Measurements from ENCODE around the gene PARP3. TPM values are rescaled to one million over a fixed set of nuclear protein-coding genes. Genes with fewer than 3 reads are reported as not detected.

PARP3 gene
- total and polyA plus RNA-seq, 10 of the 15 experiments (the other 5 are each of a cell fraction or from before 2014, with no cell fraction given): 2.1 to 31.2 (median 19.5) TPM

GRCh38 chr3:51995346-51996163, 53.4 kb downstream of the PARP3 start, which contains the start of gene RPL29 (continued):
- TF ChIP-seq NKRF (conservative IDR thresholded peaks at IDR 0.05): peak; percentile 36; the same call in 1 of the 2 replicates
- TF ChIP-seq TARDBP (IDR thresholded peaks at IDR 0.05; ENCODE audit: borderline replicate concordance): peak; percentile 87
- no peak for TF ChIP-seq KLF5 (IDR thresholded peaks at IDR 0.05; ENCODE audit: partially characterized antibody)
- peak in 1 of 2 experiments; percentile 67; a peak in 2 of 3 replicates for TF ChIP-seq EGR1 (IDR thresholded peaks at IDR 0.05; ENCODE audit: borderline replicate concordance in 1 of 2, low read depth in 2 of 2, low read length in 2 of 2)
- peak; percentile 66; the same call in 1 of the 2 replicates for TF ChIP-seq ESRRA (IDR thresholded peaks at IDR 0.05; ENCODE audit: low read length)
- TF ChIP-seq MYC (IDR thresholded peaks at IDR 0.05; ENCODE audit: insufficient read depth, insufficient read length, insufficient replicate concordance, low read length, severe bottlenecking): peak; percentile 98
- peak; percentile 99 for TF ChIP-seq RBBP5 (conservative IDR thresholded peaks at IDR 0.05)
- TF ChIP-seq DPF2 (IDR thresholded peaks at IDR 0.05): no peak; the same call in none of the 2 replicates
- peak; percentile 60; the same call in 1 of the 2 replicates for TF ChIP-seq SIN3A (IDR thresholded peaks at IDR 0.05; ENCODE audit: low read depth, low read length)
- TF ChIP-seq PKNOX1 (IDR thresholded peaks at IDR 0.05): peak; percentile 74
- TF ChIP-seq PAX5 (IDR thresholded peaks at IDR 0.05; ENCODE audit: borderline replicate concordance, low read depth, low read length): peak; percentile 32; the same call in 1 of the 2 replicates
- TF ChIP-seq MLLT1 (IDR thresholded peaks at IDR 0.05): no peak
- no peak for TF ChIP-seq CEBPZ (IDR thresholded peaks at IDR 0.05; ENCODE audit: low read depth, low read length)
- TF ChIP-seq, protein P1, sequence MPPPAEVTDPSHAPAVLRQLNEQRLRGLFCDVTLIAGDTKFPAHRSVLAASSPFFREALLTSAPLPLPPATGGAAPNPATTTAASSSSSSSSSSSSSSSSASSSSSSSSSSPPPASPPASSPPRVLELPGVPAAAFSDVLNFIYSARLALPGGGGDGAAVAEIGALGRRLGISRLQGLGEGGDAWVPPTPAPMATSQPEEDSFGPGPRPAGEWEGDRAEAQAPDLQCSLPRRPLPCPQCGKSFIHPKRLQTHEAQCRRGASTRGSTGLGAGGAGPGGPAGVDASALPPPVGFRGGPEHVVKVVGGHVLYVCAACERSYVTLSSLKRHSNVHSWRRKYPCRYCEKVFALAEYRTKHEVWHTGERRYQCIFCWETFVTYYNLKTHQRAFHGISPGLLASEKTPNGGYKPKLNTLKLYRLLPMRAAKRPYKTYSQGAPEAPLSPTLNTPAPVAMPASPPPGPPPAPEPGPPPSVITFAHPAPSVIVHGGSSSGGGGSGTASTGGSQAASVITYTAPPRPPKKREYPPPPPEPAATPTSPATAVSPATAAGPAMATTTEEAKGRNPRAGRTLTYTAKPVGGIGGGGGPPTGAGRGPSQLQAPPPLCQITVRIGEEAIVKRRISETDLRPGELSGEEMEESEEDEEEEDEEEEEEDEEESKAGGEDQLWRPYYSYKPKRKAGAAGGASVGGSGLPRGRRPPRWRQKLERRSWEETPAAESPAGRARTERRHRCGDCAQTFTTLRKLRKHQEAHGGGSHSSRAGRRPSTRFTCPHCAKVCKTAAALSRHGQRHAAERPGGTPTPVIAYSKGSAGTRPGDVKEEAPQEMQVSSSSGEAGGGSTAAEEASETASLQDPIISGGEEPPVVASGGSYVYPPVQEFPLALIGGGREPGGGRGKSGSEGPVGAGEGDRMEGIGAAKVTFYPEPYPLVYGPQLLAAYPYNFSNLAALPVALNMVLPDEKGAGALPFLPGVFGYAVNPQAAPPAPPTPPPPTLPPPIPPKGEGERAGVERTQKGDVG (CRISPR knock-in tag; IDR thresholded peaks at IDR 0.05): no peak
- peak; percentile 100 for TF ChIP-seq TAF1 (IDR thresholded peaks at IDR 0.05; ENCODE audit: borderline replicate concordance, low read depth, low read length)
- TF ChIP-seq TCF12 (IDR thresholded peaks at IDR 0.05; ENCODE audit: low read depth, low read length): peak; percentile 71
- no peak for TF ChIP-seq RCOR1 (conservative IDR thresholded peaks at IDR 0.05; ENCODE audit: low read depth, low read length)

All from GM12878 (cell line).